ENCODE data around the gene P4HB.

Gene P4HB

DNA sequence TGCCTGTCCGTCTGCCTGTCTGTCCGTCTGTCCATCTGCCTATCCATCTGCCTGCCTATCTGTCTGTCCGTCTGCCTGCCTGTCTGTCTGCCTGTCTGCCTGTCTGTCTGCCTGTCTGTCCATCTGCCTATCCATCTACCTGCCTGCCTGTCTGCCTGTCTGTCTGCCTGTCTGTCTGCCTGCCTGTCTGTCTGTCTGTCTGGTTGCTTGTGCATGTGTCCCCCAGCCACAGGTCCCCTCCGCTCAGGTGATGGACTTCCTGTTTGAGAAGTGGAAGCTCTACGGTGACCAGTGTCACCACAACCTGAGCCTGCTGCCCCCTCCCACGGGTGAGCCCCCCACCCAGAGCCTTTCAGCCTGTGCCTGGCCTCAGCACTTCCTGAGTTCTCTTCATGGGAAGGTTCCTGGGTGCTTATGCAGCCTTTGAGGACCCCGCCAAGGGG, 50.8 kb downstream of the P4HB start:
- TF ChIP-seq CTCF (IDR thresholded peaks at IDR 0.05) = no peak

DNA sequence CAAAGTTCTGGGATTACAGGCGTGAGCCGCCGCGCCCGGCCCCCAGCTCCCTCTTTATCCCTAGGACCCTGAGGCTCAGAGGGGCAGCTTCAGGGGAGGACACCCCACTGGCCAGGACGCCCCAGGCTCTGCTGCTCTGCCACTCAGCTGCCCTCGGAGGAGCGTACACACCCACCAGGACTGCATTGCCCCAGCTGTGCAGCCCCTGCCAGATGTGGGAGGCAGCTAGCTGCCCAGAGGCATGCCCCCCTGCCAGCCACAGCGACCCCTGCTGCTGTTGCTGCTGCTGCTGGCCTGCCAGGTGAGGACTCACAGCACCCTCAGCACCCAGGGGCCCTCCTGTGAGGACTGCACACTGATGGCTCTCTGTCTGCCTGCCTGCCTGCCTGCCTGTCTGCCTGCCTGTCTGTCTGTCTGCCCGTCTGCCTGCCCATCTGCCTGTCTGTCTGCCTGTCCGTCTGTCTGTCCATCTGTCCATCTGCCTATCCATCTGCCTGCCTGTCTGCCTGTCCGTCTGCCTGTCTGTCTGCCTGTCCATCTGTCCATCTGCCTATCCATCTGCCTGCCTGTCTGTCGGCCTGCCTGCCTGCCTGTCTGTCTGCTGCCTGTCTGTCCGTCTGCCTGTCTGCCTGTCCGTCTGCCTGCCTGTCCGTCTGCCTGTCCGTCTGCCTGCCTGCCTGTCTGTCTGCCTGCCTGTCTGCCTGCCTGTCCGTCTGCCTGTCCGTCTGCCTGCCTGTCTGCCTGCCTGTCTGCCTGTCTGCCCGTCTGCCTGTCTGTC, 51.4 kb downstream of the P4HB start:
- no peak for TF ChIP-seq CTCF (IDR thresholded peaks at IDR 0.05)

DNA sequence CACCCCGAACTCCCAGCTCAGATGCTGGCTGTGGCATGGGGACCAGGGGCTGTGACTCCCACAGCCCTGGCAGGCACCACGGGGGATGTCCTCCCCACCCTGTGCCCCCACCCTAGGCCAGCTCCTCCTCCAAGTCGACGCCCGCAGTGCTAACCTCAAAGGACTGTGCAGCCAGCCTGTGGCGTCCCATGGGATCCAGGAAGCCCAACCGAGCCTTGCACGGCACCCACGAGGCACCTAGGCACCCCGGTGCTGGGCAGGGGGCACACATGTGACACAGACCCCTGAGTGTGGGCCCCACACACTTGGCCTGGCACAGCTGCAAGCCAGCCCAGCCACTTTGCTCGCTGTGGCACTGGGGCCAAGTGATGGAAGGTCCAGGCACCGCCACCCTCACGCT, 52.5 kb downstream of the P4HB start:
- TF ChIP-seq CTCF (IDR thresholded peaks at IDR 0.05) = no peak

- TF ChIP-seq CTCF (IDR thresholded peaks at IDR 0.05) = no peak
Observed at GRCh38 chr17:81807210-81807719, 53.1 kb downstream of the P4HB start.

DNA sequence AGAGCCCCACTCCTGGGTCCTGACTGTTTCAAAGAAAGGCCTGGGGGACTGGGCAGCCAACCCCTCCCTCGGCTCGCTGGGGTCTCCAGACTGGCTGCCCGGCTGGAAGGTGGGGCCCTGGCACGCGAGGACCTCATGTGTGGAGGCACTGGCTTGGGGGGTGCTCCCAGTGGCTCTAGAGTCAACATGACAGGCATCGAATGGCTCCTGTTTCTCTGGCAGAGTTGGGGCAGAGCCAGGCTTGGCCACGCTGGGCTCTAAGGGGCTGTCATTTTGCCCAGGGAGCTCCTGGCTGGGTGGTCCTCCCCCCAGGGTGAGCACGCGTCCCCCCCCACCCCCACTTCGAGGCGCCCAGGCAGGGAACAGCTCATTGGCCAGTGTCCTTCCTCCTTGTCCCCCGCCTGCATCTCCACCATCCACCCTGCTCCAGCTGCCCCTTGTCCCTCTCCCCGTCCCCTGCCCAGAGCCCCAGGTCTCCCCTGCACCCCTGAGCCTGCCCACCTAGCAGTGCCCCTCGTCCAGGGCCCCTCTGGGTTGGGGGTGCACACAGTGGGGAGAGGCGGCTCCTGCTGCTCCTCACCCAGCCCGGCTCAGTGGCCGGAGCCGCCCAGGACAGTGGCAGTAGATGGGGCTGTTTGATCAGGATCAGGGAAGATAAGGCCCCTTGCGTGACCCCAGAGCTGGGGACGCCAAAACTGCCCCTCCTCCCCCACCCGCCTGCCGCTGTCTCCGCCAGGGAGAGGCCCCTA, 53.7 kb downstream of the P4HB start:
- no peak for TF ChIP-seq CTCF (IDR thresholded peaks at IDR 0.05)

- TF ChIP-seq CTCF (IDR thresholded peaks at IDR 0.05) = no peak
Observed at GRCh38 chr17:81805707-81806460, 54.5 kb downstream of the P4HB start.

Data from LNCAP (cell line).